ENCODE measurements around the gene PHACTR1. TPM values are rescaled to one million over a fixed set of nuclear protein-coding genes. Genes with fewer than 3 reads are reported as not detected.

PHACTR1 gene
- total and polyA plus RNA-seq, 7 donors = 0.04 to 3.0 (median 0.85) TPM

GRCh38 chr6:12811519-12811918 lies 95.0 kb downstream of the PHACTR1 start:
- Histone ChIP-seq H3K36me3 (ENCODE audit: insufficient read depth in 1 of 2, low read depth in 1 of 2) (no peaks in the 10 kb centered on the region), H3K9me3 (no peaks in the 10 kb centered on the region), H3K4me3 (no peak overlapping the region), H3K27me3 (ENCODE audit: insufficient read depth in 3 of 3, low read length in 2 of 3) (no peaks in the 10 kb centered on the region), H3K27ac (no peak overlapping the region), H3K4me1 (no peaks in the 10 kb centered on the region)
- DNase-seq = no peak
- TF ChIP-seq CTCF (IDR thresholded peaks at IDR 0.05) = no peak
- intact Hi-C loops (cut with DNase I) = no loop called here
- WGBS, 3 donors = 73 to 77% (median 73%) methylated on average over 8 of the region's 8 CpGs
- ATAC-seq = no peak

- Histone ChIP-seq H3K36me3 (ENCODE audit: insufficient read depth in 1 of 2, low read depth in 1 of 2) (no peaks in the 10 kb centered on the region), H3K27ac (no peak overlapping the region), H3K9me3 (no peaks in the 10 kb centered on the region), H3K4me1 (no peaks in the 10 kb centered on the region), H3K4me3 (no peak overlapping the region), H3K27me3 (ENCODE audit: insufficient read depth in 3 of 3, low read length in 2 of 3) (no peaks in the 10 kb centered on the region)
- no peak for ATAC-seq
- no peak for DNase-seq
- no peak for TF ChIP-seq CTCF (IDR thresholded peaks at IDR 0.05)
- intact Hi-C loops (cut with DNase I) = no loop called here
- WGBS, 3 donors = 87 to 94% (median 90%) methylated on average over 2 of the region's 2 CpGs
Observed at GRCh38 chr6:12813321-12813720, 96.8 kb downstream of the PHACTR1 start.

DNA sequence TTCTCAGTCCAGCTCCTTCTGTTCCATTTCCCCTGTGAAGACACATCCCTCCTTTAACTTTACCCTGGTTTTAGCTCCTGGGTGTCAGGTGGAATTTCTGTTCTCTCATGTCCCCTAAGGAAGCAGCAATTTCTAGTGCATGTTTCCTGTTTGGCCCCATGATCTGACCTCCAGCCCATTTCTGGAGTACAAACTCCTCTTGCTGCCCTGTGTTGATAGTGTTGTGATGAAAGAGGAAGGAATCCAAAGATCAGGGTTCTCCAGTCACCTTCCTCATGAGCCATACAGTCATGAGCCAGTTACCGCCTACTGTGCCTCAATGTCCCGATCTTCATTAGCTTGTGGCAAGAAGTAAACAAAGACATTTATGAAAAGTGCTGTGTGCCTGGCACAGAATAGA lies 97.4 kb downstream of the PHACTR1 start:
- intact Hi-C loops (cut with DNase I) = no loop called here
- Histone ChIP-seq H3K4me3 (no peak overlapping the region), H3K27ac (no peak overlapping the region), H3K9me3 (no peaks in the 10 kb centered on the region), H3K4me1 (no peaks in the 10 kb centered on the region), H3K27me3 (ENCODE audit: insufficient read depth in 3 of 3, low read length in 2 of 3) (no peaks in the 10 kb centered on the region), H3K36me3 (ENCODE audit: insufficient read depth in 1 of 2, low read depth in 1 of 2) (no peaks in the 10 kb centered on the region)
- DNase-seq = no peak
- ATAC-seq = no peak
- WGBS, 3 donors = 89 to 95% (median 92%) methylated on average over 2 of the region's 2 CpGs
- TF ChIP-seq CTCF (IDR thresholded peaks at IDR 0.05) = no peak

DNA sequence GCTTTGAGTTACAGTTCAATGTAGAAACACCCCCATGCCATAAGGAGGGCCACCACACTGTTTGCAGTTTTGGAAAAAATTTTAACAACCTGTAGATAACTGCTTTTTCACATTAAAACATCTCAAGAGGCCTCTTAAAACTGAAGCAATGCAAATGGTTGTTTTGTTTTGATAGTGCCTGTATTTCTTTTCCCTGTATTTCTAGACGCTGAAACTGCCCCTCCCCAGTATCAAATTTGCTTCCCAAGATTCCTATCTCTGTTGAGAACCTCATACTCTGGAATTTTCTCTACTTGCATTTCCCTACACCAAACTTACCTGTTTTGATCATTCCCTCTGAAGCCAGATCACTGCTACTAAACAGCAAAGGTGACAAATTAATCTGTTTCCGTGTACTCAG lies 98.5 kb downstream of the PHACTR1 start:
- no peak for ATAC-seq
- WGBS, 3 donors = 36 to 61% (median 42%) methylated on average over 2 of the region's 2 CpGs

More for the DNA sequence above, 98.5 kb downstream of the PHACTR1 start:
- Histone ChIP-seq H3K36me3 (ENCODE audit: insufficient read depth in 1 of 2, low read depth in 1 of 2) (no peaks in the 10 kb centered on the region), H3K27ac (no peak overlapping the region), H3K27me3 (ENCODE audit: insufficient read depth in 3 of 3, low read length in 2 of 3) (no peaks in the 10 kb centered on the region), H3K9me3 (no peaks in the 10 kb centered on the region), H3K4me3 (no peak overlapping the region), H3K4me1 (no peaks in the 10 kb centered on the region)
- intact Hi-C loops (cut with DNase I) = no loop called here
- no peak for TF ChIP-seq CTCF (IDR thresholded peaks at IDR 0.05)
- no peak for DNase-seq
